PC-3 (cell line): ENCODE data around the gene NIFK. TPM values are rescaled to one million over a fixed set of nuclear protein-coding genes. Genes with fewer than 3 reads are reported as not detected.

Source experiments
- ATAC-seq: fragments of 200-7000 bp; cut with Tn5 transposase; 2 replicates; pipeline ENCODE4 v1.9.1; 2020; ENCODE audit warnings: mild to moderate bottlenecking, moderate library complexity
- BruUV-seq: library from RNA; stranded (reverse); fragments of 400-500 nt; replicated peaks from 2 replicates; lab custom pipeline; 2021; lab: Mats Ljungman, UMichigan
- CTCF ChIA-PET: fragments of 300-600 bp; sonication (Branson Sonifier 250); formaldehyde crosslinking; loops from one replicate; lab custom pipeline; 2022; ENCODE audit warnings: antibody characterized with exemption; lab: Charles Lee
- POLR2A ChIA-PET: fragments of 300-600 bp; sonication (Branson Sonifier 250); formaldehyde crosslinking; loops from one replicate; lab custom pipeline; 2022; ENCODE audit warnings: antibody characterized with exemption; ENCODE audit not compliant: unreplicated experiment; lab: Charles Lee
- DNase-seq: peaks from one replicate; pipeline ENCODE4 v3.0.0-alpha.2; 2015
- H2AFZ ChIP-seq: fragments of 300-600 bp; sonication (generic); 2 replicates; pipeline ENCODE4 v1.6.0; 2016; ENCODE audit warnings: antibody characterized with exemption, low read length
- H3F3A ChIP-seq: fragments of 300-600 bp; sonication (generic); one replicate; pipeline ENCODE4 v1.6.0; 2017; ENCODE audit warnings: antibody characterized with exemption, low read length, control low read depth, mild to moderate bottlenecking; ENCODE audit not compliant: unreplicated experiment
- H3K27ac ChIP-seq: fragments of 300-600 bp; sonication (generic); 2 replicates; pipeline ENCODE4 v1.5.1; 2016; ENCODE audit warnings: mild to moderate bottlenecking, low read length
- H3K27me3 ChIP-seq: fragments of 300-600 bp; sonication (generic); 2 replicates; pipeline ENCODE4 v1.6.1; 2016; ENCODE audit warnings: low read length, mixed read lengths
- H3K36me3 ChIP-seq: fragments of 300-600 bp; sonication (generic); 2 replicates; pipeline ENCODE4 v1.6.1; 2016; ENCODE audit warnings: low read depth, mixed run types, low read length, mixed read lengths
- H3K4me1 ChIP-seq: fragments of 300-600 bp; sonication (generic); 2 replicates; pipeline ENCODE4 v1.5.1; 2016; ENCODE audit warnings: low read length; ENCODE audit not compliant: insufficient read depth
- H3K4me2 ChIP-seq: fragments of 300-600 bp; sonication (generic); 2 replicates; pipeline ENCODE4 v1.6.0; 2016; ENCODE audit warnings: low read length
- H3K4me3 ChIP-seq: fragments of 300-600 bp; sonication (generic); 2 replicates; pipeline ENCODE4 v1.5.1; 2016; ENCODE audit warnings: mild to moderate bottlenecking, low read length, mixed read lengths
- H3K79me2 ChIP-seq: fragments of 300-600 bp; sonication (generic); 2 replicates; pipeline ENCODE4 v1.6.1; 2017; ENCODE audit warnings: low read length, mixed read lengths
- H3K9ac ChIP-seq: fragments of 300-600 bp; sonication (generic); 2 replicates; pipeline ENCODE4 v1.6.0; 2016; ENCODE audit warnings: mild to moderate bottlenecking, low read length
- H3K9me2 ChIP-seq: fragments of 300-600 bp; sonication (generic); replicated peaks from 2 replicates; pipeline ENCODE4 v1.6.1; 2016; ENCODE audit warnings: mixed run types, low read length, mixed read lengths
- H3K9me3 ChIP-seq: fragments of 300-600 bp; sonication (generic); 2 replicates; pipeline ENCODE4 v1.6.1; 2016; ENCODE audit warnings: low read length, mixed read lengths
- H4K20me1 ChIP-seq: fragments of 300-600 bp; sonication (generic); 2 replicates; pipeline ENCODE4 v1.6.1; 2016; ENCODE audit warnings: low read length, mixed read lengths
- CTCF ChIP-seq: fragments of 300-600 bp; sonication (generic); conservative IDR thresholded peaks from 2 replicates; pipeline ENCODE4 v1.5.1; 2017; ENCODE audit warnings: antibody characterized with exemption, low read depth, mild to moderate bottlenecking, low read length
- EZH2 ChIP-seq: fragments of 300-600 bp; sonication (generic); IDR thresholded peaks from one replicate; pipeline ENCODE4 v1.6.1; 2017; ENCODE audit warnings: antibody characterized with exemption, mild to moderate bottlenecking, low read length; ENCODE audit not compliant: unreplicated experiment
- EZH2phosphoT487 ChIP-seq: fragments of 300-600 bp; sonication (generic); IDR thresholded peaks from 2 replicates; pipeline ENCODE4 v1.6.1; 2018; ENCODE audit warnings: mild to moderate bottlenecking, antibody characterized with exemption, low read length, borderline replicate concordance
- intact Hi-C: fragments of 100-400 bp; cut with micrococcal nuclease; formaldehyde crosslinking; loops from 2 replicates; pipeline ENCODE4 v1.9.0; 2023
- total RNA-seq: library from RNA; depleted of rRNA; stranded (reverse); fragments of >200 nt; gene quantifications from 2 replicates; pipeline ENCODE4 v1.2.3, GENCODE V29; 2014

Gene NIFK
- total RNA-seq, 1 experiment from 2014 or later, result 64.1 TPM

GRCh38 chr2:121727950-121728349 lies 8.7 kb downstream of the NIFK start:
- Histone ChIP-seq H3K79me2 (peaks cover 7% of the 10 kb centered on the region; the same call in 1 of the 2 replicates), H3K27me3 (no peaks in the 10 kb centered on the region), H3K9ac (no peak overlapping the region), H3K36me3 (peaks cover 48% of the 10 kb centered on the region), H3K9me3 (no peaks in the 10 kb centered on the region), H3K27ac (no peak overlapping the region), H3K4me3 (no peak overlapping the region), H3K4me1 (peaks cover 3% of the 10 kb centered on the region), H3F3A (peaks cover under 1% of the 10 kb centered on the region), H3K4me2 (no peak overlapping the region), H4K20me1 (no peaks in the 10 kb centered on the region; the same call in 1 of the 2 replicates), H2AFZ (no peak overlapping the region), H3K9me2 (no peaks in the 10 kb centered on the region)
- CTCF ChIA-PET, result no interaction called here
- TF ChIP-seq EZH2phosphoT487 (no peak), EZH2 (no peak), CTCF (no peak)
- DNase-seq (no peak), ATAC-seq (no peak)
- intact Hi-C loops, result no loop called here
- BruUV-seq, result no TSS peak
- POLR2A ChIA-PET, result no interaction called here

GRCh38 chr2:121727332-121727731 lies 9.3 kb downstream of the NIFK start:
- H3K27me3 ChIP-seq, result no peaks in the 10 kb centered on the region
- TSS peak; percentile 3 for BruUV-seq
- POLR2A ChIA-PET, result no interaction called here
- H3K9me2 ChIP-seq, result no peaks in the 10 kb centered on the region
- H3K4me3 ChIP-seq, result no peak overlapping the region
- DNase-seq (no peak), ATAC-seq (no peak)
- no peak overlapping the region for H3K9ac ChIP-seq
- H3K27ac ChIP-seq, result no peak overlapping the region
- no peaks in the 10 kb centered on the region; the same call in 1 of the 2 replicates for H4K20me1 ChIP-seq
- H2AFZ ChIP-seq, result no peak overlapping the region
- no peak overlapping the region for H3K4me2 ChIP-seq
- H3K36me3 ChIP-seq, result peaks cover 47% of the 10 kb centered on the region
- peaks cover 4% of the 10 kb centered on the region for H3F3A ChIP-seq
- CTCF ChIA-PET, result no interaction called here
- intact Hi-C loops, result no loop called here
- H3K79me2 ChIP-seq, result peaks cover 5% of the 10 kb centered on the region; the same call in 1 of the 2 replicates
- H3K9me3 ChIP-seq, result no peaks in the 10 kb centered on the region
- peaks cover 9% of the 10 kb centered on the region for H3K4me1 ChIP-seq
- no peak for TF ChIP-seq EZH2phosphoT487
- TF ChIP-seq EZH2, result no peak
- TF ChIP-seq CTCF, result no peak

- intact Hi-C loops, result no loop called here
- Histone ChIP-seq H3K9ac (no peak overlapping the region), H3F3A (peaks cover 4% of the 10 kb centered on the region), H3K27ac (peak overlapping the region; percentile 86), H4K20me1 (no peaks in the 10 kb centered on the region), H3K4me3 (no peak overlapping the region), H3K36me3 (peaks cover 16% of the 10 kb centered on the region), H3K9me3 (no peaks in the 10 kb centered on the region), H2AFZ (no peak overlapping the region), H3K79me2 (no peaks in the 10 kb centered on the region), H3K9me2 (no peaks in the 10 kb centered on the region), H3K4me1 (peaks cover 16% of the 10 kb centered on the region), H3K27me3 (no peaks in the 10 kb centered on the region), H3K4me2 (peak overlapping the region; percentile 78)
- ChIA-PET CTCF (no interaction called here), POLR2A (no interaction called here)
- DNase-seq, result no peak
- no TSS peak for BruUV-seq
- TF ChIP-seq EZH2 (no peak), EZH2phosphoT487 (no peak), CTCF (no peak)
- no peak for ATAC-seq
These were observed 13.4 kb downstream of the NIFK start for GRCh38 chr2:121723316-121723715.
